ENCODE results near the gene EGFR.
A peak's percentile ranks its signal among the peaks of the same experiment; 100 is the strongest.

EGFR gene

DNA sequence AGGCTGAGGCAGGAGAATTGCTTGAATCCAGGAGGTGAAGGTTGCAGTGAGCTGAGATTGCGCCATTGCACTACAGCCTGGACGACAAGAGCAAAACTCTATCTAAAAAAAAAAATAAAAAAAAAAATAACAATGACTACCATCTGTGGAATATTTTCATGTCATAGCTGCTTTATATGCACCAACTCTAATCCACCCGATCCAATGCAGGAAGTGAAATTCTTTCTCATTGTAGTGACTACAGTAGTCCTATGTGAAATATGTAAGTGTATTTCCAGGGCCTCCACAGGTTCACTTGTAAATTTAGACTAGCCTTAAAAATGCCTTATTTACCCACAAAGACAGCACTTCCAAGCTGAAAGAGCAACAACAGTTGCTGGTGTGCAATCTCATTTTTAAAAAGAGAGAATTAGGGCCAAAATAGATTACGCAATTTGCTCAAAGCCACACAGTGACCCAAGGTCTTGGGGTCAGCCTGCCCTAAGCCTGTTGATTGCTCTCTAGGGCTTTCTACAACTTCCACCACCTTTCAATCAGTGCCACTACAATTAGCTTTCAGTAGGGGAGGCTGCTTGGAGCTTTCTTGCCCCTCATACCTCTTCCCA, 25.8 kb upstream of the EGFR start:
- DNase-seq (ENCODE audit: low read depth) = peak; percentile 46
- TF ChIP-seq, protein P1, sequence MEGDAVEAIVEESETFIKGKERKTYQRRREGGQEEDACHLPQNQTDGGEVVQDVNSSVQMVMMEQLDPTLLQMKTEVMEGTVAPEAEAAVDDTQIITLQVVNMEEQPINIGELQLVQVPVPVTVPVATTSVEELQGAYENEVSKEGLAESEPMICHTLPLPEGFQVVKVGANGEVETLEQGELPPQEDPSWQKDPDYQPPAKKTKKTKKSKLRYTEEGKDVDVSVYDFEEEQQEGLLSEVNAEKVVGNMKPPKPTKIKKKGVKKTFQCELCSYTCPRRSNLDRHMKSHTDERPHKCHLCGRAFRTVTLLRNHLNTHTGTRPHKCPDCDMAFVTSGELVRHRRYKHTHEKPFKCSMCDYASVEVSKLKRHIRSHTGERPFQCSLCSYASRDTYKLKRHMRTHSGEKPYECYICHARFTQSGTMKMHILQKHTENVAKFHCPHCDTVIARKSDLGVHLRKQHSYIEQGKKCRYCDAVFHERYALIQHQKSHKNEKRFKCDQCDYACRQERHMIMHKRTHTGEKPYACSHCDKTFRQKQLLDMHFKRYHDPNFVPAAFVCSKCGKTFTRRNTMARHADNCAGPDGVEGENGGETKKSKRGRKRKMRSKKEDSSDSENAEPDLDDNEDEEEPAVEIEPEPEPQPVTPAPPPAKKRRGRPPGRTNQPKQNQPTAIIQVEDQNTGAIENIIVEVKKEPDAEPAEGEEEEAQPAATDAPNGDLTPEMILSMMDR (conservative IDR thresholded peaks at IDR 0.05; ENCODE audit: control insufficient read depth, insufficient read depth, low read depth, low read length) = no peak
- H3K4me3 ChIP-seq (ENCODE audit: control insufficient read depth, low read depth, low read length) = no peak overlapping the region

DNA sequence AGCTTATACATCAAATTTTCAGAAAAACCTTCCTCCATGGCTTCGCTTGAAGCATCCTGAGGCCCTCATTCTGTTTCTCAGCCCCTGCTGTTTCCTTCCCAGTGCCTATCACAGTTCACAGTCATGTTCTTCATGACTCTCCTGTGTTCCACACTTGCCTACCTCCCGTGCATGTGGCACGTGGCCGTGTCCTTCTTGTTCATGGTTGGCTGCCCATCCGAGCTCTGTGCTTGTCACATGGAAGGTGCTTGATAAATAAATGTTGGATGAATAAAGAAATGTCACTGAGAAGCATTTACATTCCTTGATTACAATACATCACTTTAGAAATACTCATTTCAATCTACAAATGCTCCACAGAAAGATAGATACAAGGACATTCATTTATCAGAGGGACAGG, 23.7 kb upstream of the EGFR start:
- no peak for DNase-seq (ENCODE audit: low read depth)
- no peak overlapping the region for H3K4me3 ChIP-seq (ENCODE audit: control insufficient read depth, low read depth, low read length)
- TF ChIP-seq, protein P1 (conservative IDR thresholded peaks at IDR 0.05; ENCODE audit: control insufficient read depth, insufficient read depth, low read depth, low read length) = no peak

DNA sequence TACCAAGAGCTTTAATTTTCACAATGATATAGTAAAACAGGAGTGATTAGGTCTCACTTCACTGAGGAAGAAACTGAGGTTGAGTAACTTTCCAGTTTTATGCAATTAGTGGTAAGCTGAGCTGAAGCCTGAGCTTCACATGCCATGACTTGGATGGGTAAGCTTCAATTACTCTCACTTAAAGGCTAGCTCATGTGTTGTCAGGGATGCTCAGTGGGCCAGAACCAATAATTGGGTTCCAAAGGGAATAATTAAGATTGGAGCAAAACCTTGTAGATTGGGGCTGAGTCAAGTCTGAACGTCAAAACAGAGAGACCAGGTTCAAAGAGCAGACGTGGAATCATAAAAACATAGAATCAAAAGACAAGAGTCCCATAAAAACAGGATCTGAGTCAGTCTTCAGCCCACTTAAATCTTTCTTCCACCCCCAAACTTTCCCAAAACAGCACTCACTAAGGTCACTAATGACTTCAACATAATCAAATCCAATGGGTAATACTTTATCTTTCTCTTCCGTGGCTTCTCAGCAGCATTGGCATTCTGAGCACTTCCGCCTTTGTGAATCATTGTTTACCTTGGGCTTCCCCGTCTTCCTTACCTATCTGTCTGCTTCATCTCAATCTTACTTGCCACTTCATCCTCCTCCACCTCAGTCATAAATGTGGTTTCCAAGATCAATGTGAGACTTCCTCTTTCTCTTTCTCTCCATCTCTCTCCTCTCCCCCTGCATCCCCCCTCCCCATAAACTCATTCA, 23.0 kb upstream of the EGFR start:
- peak; percentile 82 for DNase-seq (ENCODE audit: low read depth)
- no peak overlapping the region for H3K4me3 ChIP-seq (ENCODE audit: control insufficient read depth, low read depth, low read length)
- TF ChIP-seq, protein P1 (conservative IDR thresholded peaks at IDR 0.05; ENCODE audit: control insufficient read depth, insufficient read depth, low read depth, low read length) = no peak

DNA sequence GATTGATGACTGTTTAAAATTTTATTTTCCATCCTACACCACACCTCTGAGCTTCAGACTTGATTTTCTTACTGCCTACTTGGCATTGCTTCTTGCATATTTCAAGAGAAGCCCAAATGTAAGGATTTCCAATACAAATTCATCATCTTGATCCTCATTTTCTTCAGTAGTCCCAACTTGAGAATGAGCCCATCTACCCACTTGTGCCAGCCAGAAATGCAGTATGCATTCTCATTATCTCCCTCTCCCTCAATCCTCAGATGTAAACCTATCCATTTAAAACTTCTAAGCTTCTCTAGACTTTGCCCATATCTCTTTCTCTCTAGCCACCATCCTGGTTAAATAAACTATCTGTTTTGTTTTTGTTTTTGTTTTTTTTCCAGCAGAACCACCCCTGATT, 22.4 kb upstream of the EGFR start:
- DNase-seq (ENCODE audit: low read depth) = no peak
- no peak overlapping the region for H3K4me3 ChIP-seq (ENCODE audit: control insufficient read depth, low read depth, low read length)
- TF ChIP-seq, protein P1 (conservative IDR thresholded peaks at IDR 0.05; ENCODE audit: control insufficient read depth, insufficient read depth, low read depth, low read length) = no peak

DNA sequence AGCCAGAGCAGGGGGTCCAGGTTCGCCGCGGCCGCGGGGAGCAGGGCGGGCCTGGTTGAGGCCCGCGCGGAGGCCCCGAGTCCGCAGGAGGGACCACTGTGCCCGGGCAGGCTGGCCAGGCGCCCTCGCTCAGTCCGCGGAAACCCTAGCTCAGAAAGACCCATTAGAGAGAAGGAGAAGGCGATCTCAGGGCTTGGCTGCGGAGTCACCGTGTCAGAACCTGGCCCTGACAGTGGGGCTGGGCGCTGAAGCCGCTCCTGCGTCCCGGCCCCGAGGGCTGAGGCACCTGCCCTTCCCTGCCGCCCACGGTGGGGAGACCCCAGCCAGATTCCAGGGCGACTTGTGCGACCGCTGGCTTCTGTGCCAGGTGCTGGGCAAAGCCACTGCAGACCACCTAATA, 14.2 kb upstream of the EGFR start:
- H3K4me3 ChIP-seq (ENCODE audit: control insufficient read depth, low read depth, low read length) = no peak overlapping the region
- TF ChIP-seq, protein P1 (conservative IDR thresholded peaks at IDR 0.05; ENCODE audit: control insufficient read depth, insufficient read depth, low read depth, low read length) = no peak
- DNase-seq (ENCODE audit: low read depth) = no peak

DNA sequence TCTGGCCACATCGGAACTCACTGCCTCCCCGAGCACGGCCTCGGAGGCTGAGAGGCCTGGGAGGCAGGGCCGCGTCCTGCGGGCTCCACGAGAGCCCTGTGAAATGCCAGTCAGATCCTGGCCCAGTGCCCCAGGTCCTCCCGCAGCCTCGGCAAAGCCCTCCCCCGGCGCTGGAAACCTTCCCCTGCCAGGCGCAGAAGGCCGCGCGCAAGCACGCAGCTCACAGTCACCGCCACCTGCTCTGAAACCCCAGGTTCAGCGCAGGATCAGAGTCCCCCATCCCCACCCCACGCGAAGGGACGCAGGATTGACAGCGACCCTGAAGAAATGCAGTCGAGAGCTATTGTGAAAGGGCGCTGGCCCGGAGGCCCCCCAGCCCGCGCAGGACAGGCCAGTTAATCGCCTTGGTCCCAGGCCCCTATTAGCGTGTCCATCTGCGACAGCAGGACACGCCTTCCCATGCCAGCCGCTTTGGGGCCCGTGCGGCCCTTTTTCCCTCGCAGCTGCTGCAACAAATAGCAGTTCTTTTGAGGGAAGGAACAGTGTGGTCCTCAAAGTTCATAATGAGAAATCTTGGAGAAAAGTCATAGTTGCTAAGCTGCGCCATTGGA, 13.5 kb upstream of the EGFR start:
- no peak for DNase-seq (ENCODE audit: low read depth)
- TF ChIP-seq, protein P1 (conservative IDR thresholded peaks at IDR 0.05; ENCODE audit: control insufficient read depth, insufficient read depth, low read depth, low read length) = no peak
- H3K4me3 ChIP-seq (ENCODE audit: control insufficient read depth, low read depth, low read length) = no peak overlapping the region

Data from fibroblast of mammary gland (primary cell).